Measurements from ENCODE around the gene SNX9.
A peak's percentile ranks its signal among the peaks of the same experiment; 100 is the strongest.

SNX9 gene

DNA sequence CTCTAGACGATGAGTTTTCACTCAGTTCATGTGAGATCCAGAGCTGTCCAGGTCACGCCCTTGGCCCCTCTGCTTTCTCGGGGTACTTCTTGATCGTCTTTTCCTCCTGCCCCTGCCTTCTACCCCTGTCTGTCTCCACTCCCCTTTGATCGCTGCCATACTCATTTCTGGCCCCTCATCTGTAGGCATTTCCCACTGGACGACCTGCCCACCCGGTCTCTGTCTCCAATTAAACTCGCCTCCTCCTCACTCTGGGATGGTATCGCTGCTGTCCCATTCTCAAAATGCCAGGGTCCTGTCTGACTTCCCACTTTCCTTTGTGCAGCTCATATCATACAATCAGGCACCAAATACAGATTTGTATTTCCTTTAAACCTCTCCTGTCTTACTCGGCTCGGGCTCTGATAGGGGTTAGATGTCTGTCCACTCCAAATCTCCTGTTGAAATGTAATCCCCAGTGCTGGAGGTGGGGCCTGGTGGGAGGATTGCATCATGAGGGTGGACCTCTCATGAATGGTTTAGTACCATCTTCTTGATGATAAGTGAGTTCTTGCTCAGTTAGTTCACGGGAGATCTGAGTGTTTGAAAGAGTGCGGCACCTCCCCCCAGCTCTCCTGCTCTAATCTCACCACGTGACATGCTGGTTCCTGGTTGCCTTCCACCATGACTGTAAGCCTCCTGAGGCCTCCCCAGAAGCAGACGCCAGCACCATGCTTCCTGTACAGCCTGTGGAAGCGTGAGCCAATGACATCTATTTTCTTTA, 155.2 kb downstream of the SNX9 start:
- no peak for DNase-seq (ENCODE audit: low spot score)

DNA sequence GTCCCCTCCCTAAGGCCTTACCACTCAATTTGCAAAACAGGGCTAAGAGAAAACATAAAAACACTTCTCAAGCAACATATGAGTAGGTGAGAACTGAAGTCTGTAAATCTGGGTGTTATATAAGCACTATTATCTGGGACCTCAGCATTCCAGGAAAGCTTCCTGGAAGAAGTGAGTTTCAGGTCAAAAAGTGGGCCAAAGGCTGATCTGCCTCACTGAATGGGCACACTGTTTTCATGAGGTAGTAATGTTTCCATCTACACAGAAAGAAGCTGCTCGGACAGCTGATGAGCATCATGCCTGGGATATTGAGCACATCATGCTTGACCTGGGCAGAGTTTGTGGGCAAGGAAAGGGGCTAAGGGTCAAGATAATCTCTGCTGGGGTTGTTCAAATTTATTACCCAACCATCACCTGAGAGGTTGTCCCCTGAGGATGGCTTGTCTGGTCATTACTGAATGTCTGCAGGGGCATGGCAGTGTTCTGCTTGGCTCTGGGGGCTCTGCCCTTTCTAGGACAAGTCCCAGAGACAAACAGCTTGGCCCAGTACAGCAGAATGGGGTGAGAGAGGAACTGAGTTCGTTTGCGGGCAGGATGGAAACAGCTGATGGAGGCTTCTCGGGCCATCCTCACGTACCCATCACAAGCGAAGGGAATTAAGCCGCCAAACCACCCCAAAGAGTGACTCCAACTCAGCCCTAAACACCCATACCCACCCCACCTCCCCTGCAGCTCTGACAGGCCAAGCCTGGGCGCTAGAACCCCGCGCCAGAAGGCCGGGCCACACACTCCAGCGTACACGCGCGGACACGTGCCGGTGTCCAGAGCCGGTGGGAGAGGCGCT, 157.5 kb downstream of the SNX9 start:
- DNase-seq (ENCODE audit: low spot score): no peak

DNA sequence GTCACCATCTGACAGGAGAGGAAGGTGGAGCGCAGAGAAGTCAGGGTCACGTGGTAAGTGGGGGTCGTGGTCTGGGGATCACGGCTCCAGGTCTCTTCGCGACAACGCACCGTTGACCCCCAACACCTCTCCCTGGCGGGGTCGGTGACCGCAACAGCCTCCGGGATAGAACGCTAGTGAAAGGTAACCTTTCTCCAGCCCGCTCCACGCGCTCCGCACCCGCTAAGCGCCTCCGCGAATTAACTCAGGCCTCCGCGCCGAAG, 158.0 kb downstream of the SNX9 start:
- DNase-seq (ENCODE audit: low spot score): no peak

DNA sequence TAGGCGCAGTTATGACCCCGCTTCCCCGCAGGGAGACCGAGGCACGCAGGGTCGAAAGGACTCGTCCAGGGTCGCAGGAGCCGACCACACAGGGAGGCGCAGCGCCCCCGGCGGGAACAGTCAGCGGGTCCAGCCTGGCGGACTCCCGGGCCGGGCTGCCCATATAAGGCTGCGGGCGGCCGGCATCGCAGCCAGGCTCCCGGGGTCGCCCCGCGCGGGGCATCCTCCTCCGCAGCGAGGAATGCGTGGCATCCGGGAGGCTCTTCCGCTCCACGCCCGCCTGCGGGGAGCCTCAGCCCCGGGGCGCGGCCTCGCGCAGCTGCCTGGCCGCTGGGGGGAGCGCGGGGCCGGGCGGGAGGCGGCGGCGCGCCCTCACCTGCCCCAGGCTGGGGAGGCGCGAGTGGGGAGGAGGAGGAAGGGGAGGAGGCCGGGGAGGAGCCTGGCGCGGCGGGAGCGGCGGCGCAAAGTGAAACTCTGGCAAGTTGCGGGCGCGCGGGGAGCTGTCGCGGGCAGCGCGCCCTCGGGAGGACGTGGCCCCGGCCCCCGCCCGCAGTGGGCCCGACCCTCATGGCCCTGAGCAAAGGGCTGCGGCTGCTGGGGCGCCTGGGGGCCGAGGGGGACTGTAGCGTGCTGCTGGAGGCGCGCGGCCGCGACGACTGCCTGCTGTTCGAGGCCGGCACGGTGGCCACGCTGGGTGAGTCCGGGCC, 158.5 kb downstream of the SNX9 start, which contains the start of gene SYNJ2:
Gene SYNJ2, plus strand, starts transcription at position 469 of the 707 bp plus-strand sequence. Its CDS starts 99 bp downstream, at position 568.
- peak; percentile 90 for DNase-seq (ENCODE audit: low spot score)

DNA sequence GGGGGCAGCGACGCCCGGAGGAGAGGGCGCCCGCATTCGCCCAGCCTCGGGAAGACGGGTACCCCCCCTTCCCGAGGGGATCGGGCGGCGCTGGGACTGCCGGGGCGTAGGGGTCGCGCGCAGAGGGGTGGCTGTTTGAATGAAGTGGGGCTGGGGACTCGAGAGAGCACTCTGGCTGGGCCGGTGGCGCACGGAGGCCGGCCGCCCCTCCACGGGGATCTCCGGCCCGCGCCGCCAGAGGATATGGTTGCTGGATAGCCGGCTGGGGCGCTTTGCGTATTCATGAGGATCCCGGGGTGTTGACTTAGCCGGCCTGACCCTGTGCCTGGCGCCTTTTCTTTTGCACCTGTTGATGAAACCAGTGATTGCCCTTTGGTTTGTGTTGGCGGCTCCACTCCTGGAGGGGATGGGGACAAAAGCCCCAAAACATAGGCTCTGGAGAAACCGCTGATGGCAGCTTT, 159.1 kb downstream of the SNX9 start:
- DNase-seq (ENCODE audit: low spot score): peak; percentile 53

DNA sequence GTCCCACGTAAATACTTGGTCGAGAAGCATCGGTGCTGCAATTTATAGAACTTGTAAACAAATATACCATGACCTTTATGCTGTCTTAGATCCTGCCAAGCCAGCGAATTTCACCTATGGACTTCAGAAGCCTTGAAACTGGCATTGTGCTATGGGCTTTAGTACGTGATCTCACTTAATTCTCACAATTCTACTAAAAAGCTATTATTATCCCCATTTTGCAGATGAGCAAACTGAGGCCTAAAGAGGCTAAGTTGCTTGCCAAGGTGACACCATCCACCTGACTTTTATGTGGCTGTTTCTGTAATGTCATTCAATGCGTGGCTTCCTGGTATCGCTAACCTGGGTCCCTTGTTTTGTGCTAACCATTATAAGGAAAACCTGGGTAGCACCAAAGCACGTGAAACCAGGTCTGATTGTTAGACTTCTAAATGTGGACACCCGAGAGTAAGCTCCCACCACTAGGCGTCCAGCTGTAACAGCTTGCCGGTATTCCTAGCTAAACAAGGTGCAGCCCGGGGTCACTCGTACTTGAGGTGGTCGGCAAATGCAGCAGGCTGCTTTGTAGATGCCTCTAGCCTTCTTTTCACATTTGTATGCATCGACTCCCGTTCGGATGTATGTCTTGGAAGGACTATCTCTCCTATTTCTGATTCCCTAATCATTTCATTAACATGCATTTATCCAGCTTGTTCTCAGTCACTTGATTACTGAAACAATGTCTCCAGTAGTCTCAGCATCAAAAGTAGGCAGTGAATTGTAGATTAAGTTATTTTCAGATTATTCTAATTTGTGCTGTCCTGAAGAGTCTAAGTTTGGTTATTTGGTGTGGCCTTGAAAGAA, 159.7 kb downstream of the SNX9 start:
- no peak for DNase-seq (ENCODE audit: low spot score)

DNA sequence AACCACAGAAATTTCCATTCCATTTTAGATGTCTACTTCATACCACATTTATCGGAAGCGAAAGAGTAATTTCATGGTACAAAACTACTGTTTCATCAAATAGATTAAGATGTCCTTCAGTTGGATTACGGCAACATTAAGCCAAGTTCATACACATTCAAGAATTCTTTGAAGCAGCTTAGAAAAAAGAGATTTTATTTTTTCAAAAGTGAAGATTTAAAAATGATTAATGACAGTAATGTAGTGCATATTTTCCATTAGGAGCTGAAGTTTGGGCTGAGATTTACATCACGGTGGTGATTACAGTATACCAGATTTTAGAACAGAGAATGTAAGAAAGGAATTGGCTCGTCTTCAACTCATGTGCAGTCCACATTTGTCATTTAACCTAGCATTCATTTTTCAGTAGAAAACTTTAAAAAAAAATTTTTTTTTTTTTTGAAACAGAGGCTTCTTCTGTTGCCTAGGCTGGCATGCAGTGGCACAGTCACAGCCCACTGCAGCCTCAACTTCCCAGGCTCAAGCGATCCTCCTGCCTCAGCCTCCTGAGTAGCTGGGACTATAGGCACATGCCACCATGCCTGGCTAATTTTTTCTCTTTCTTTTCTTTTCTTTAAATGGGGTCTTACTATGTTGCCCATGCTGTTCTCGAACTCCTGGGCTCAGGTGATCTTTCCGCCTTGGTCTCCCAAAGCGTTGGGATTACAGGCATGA, 160.5 kb downstream of the SNX9 start:
- no peak for DNase-seq (ENCODE audit: low spot score)

DNA sequence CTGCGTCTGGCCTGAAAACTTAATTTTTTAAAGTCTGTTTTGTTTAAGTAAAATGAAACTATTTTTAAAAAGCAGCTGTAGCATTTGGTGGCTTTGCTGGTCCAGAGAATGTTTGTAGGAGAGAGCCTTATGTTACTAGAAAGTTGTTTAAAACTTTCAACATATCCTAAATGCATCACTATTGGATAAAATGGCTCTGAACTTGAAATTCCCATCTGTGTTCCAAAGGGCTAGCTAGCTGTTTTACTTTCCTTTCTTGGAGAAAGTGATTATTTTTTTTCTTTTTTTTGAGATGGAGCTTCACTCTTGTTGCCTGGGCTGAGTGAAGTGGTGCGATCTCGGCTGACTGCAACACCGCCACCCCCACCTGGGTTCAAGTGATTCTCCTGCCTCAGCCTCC, 161.1 kb downstream of the SNX9 start:
- no peak for DNase-seq (ENCODE audit: low spot score)

DNA sequence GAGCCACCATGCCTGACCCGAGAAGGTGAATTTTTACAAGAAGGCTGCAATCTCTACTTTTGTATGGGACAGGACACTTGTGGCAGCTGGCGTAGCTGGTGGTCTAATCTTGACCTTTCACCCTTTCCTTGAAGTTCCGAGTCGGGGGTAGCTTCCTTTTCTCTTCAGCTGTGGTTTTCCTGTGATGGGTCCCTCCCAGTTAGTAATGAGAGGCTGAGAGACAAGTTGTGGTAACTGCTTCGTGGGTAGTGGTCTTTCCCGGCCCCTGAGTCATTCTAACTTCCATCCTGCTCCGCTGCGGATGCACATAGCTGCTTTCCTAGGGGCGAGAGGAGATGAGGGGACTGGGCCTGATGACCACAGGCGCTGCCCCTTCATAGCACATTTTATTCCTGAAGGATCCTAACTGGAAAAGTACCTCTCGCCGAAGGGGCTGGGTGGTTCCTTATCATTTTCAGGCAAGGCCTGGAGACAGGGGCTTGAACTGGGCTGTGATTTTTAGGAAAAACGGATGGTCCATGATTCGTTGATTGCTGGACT, 161.7 kb downstream of the SNX9 start:
- no peak for DNase-seq (ENCODE audit: low spot score)

DNA sequence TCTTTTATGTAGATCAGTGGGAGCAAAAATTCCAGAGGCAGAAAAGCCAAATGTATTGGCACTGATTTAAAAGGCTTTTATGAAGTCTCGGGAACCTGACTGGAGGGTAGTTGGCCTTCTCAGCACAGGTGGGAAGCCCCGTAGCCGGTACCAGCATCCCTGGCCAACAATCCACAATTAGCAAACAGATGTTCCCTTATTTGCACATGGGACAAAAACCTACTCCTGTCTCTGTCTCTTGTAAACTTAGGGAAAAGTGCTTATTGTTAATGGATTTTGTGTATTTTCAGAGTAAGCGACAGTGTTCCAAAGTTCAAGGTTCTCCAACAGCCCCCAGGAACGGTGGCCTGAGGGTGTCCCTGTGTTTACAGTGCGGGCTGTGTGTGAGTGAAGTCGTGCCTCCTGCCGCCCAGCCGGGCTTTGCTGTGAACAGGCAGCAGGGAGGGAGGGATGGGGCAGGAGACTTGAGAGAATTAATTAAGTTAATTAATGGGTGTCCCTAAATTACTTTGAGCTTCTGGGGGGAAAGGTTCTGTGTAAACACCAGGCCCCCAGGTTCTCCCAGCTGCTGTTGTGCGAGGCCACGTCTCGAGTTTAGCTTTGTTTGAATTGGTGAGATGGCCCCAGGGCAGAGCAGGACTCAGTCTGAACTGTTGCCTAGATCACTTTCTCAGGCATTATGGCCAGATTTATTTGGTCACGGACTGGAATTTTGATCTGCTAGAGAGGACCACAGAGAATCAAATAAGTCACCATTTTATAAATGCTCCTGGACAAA, 162.5 kb downstream of the SNX9 start:
- no peak for DNase-seq (ENCODE audit: low spot score)

DNA sequence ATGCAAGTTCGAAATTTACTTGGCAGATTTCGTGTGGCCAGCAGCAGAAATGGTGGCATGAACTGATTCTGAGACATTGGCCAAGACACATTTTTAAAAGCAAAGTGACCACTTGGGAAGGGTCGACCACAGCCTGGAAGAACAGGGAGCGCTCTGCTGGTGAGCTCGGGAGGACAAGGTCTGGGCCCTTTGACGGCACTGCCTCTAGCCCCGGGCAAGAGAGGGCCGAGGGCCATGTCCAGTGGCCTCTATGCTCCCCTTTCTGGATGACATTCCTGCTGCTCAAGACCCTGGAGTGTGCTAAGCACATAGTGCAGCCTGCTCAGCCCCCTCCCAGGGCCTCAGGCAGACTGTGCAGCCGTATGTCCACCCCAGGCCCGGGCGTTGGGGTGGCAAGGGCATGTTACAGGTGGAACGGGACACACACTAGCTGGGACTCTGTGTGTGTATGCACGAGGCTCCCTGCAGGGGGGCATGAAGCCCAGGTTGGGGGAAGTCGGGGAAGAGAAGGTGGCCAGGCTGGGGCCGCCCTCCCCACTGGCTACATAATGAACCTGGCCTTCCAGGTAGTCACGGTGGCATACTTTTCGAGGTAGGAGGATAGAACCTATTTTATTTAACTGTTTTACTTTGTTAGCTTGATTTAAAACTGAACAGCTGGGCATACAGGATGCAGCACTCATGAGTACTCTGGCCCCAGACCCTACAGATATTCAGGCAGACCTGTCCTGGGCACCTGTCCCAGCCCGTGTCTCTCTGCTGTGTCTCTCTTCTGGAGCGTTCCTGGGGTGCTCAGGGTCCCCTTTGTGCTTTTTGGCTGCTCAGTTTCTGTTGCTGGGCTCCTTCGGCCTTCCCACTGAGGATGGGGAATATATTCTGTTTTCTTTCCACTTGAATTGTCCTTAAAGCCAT, 165.0 kb downstream of the SNX9 start:
- no peak for DNase-seq (ENCODE audit: low spot score)

DNA sequence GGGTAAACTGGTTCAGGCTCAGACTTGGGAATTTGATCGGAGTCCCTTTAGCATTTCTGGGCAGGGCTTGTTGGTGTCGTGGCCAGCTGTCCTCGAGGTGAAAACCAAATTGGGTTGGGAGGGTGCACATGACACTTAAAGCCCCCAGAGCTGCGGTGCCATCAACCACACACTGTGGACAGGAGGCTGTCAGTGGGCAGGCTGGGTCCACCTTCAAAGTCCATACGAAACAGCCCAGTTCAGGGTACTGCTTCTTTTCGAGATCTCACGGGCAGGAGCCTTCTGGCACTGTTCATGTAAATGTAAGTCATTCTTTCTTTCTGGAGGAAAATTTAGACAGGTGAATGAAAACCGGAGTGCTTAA, 165.6 kb downstream of the SNX9 start:
- DNase-seq (ENCODE audit: low spot score): no peak

DNA sequence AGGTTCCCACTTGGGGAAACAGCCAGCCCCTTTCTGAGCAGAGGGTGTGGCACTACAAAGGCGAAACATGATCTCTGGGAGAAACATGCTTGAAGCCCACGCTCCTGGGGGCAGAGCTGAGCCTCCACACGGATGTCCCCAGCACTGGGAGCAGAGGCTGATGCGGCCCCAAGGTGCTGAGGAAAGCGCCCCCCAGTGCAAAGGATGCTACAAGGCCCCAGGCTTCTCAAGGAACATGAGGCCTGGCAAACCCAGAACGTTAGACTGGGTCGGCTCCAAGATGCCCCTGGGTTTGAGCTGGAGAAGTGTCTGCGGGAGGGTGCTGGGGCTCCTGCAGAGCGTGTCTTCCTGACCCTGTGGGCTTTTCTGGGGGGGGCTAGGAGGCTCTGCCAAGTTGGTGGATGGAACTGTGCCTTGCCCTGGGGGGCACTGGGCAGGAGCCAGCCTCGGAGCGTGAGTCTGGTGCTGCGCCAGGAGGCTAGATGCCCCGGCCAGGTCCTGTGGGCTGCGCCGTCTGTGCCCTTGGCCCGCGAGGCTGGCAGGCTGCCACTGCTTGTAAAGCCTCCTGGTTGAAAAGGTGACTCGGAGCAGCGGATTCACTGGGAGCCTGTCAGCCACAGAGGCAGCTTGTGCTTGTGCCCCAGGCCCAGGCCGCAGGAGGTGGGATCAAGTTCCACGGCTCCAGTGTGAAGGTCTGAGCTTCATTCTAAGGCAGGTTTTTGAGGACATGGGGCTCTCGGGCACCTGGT, 166.7 kb downstream of the SNX9 start:
- DNase-seq (ENCODE audit: low spot score): no peak

DNA sequence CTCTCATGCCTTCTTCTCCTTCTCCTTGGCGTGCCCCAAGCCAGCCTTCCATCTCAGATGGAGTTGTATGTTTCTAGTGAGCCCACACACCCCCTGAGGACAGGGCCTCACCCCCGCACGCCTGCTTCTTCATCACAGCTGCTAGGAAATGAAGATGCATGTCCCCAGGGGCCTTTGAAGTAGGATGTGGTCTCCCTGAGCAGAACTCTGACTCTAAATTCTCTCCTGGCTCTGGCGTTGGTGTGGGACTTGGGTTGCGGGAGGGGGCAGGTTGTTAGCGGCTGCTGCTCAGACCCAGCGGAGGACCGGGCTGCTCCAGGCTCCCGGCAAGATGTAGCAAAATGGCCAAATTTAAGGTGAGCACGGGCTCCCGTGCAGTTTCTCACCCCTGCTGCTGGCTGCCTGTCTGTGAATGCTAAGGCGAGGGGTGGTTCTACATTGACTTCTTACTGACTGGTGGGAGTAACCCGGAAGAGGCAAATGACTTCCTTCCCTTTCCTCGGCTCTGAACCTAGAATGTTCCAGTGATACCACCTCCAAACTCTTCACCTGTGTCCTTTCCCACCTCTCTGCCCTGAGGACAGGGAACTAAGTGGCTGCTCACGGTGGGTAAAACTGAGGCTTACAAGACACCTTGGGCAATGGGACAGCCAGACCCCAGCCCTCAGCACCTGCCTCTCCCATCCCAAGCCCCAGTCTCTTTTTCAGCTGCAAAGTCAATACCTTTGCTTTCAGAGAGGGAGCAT, 167.4 kb downstream of the SNX9 start:
- DNase-seq (ENCODE audit: low spot score): no peak

DNA sequence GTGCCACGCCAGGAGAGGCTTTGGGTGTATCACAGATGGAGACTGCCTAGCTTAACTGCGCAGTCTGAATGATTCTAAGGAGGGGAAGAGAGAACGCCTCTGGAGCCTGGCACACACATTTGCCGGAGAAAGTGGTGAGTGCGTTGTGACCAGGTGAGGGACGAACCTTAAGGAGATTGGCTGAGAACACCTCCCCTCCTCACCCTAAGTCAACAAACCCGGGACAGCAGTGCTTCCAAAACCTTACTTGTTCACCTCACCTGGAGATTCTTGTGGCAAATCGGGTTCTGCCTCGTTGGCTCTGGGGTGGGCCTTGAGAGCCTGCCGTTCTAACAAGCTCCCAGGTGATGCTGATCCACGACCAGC, 168.0 kb downstream of the SNX9 start:
- no peak for DNase-seq (ENCODE audit: low spot score)

DNA sequence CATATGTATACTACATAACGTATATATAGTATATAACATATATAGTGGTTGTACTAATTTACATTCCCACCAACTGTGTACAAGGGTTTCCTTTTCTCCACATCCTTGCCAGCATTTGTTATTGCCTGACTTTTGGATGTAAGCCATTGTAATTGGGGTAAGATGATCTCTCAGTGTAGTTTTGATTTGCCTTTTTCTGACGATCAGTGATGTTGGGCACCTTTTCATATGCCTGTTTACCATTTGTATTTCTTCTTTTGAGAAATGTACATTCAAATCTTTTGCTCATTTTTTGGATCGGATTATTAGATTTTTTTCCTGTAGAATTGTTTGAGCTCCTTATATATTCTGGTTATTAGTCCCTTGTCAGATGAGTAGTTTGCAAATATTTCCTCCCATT, 170.0 kb downstream of the SNX9 start:
- DNase-seq (ENCODE audit: low spot score): no peak

DNA sequence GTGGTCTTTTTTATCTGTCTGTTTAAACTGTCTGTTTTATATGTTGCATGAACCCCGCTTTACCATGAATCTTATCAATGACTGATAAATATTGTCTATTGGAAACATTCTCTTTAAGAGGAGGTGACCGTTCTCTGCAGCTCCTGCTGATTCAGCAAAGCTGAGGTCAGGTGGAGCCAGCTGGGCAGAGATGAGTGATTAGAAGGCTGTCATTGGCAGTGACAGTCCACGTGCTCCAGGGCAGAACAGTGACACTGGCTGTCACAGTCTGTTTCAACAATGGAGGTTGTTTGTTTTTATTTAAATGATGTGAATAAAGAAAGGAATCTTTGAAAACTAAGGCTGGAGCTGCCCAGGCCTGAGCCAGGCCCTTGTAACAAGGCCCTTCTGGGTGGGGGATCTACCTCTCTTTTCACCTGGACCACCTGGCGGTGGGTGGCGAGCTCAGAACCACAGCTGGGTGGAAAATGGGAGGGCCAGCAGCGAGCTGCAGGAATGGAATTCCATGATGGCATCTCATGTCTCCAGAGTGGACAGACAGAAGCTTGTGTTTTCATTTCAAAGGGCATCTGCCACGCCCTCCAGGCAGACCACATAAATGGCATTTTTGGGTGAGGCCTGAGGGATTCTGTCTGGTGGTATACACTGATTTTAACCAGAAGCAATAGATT, 171.2 kb downstream of the SNX9 start:
- no peak for DNase-seq (ENCODE audit: low spot score)
